ENCODE data around the gene LRRC75B. TPM values are rescaled to one million over a fixed set of nuclear protein-coding genes. Genes with fewer than 3 reads are reported as not detected.

The LRRC75B gene
- total RNA-seq, 1 experiment from 2014 or later: 18.1 TPM

- Histone ChIP-seq H4K91ac (ENCODE audit: insufficient read length, low read depth, low read length) (no peak overlapping the region), H3K9me3 (ENCODE audit: control insufficient read depth, low read depth, low read length) (no peaks in the 10 kb centered on the region), H3K79me1 (ENCODE audit: insufficient read depth, low read depth, low read length, poor library complexity, severe bottlenecking) (no peaks in the 10 kb centered on the region), H3K23ac (ENCODE audit: insufficient read length, low read depth, low read length) (no peak overlapping the region), H3K27me3 (ENCODE audit: insufficient read depth, low read length) (no peaks in the 10 kb centered on the region), H2BK12ac (ENCODE audit: insufficient read length, low read depth, low read length) (no peak overlapping the region), H2BK15ac (ENCODE audit: low read depth, low read length) (no peak overlapping the region), H3T11ph (ENCODE audit: low read length) (no peak overlapping the region), H4K5ac (ENCODE audit: insufficient read length, low read depth, low read length) (no peak overlapping the region), H3K79me2 (ENCODE audit: insufficient read depth, low read length) (no peaks in the 10 kb centered on the region), H3K4me1 (ENCODE audit: insufficient read depth, low read length) (no peaks in the 10 kb centered on the region), H2AFZ (ENCODE audit: low read length) (no peak overlapping the region), H3K14ac (ENCODE audit: insufficient read depth, low read length) (no peak overlapping the region), H4K8ac (replicated peaks; ENCODE audit: insufficient read length, low read depth, low read length) (no peak overlapping the region), H2AK5ac (ENCODE audit: insufficient read length, low read length) (no peak overlapping the region), H3K56ac (ENCODE audit: insufficient read length, low read depth, low read length) (no peak overlapping the region), H2BK120ac (ENCODE audit: low read depth, low read length, poor library complexity, severe bottlenecking) (no peak overlapping the region), H4K20me1 (ENCODE audit: control insufficient read depth, insufficient read depth, insufficient read length) (no peaks in the 10 kb centered on the region), H3K4me2 (ENCODE audit: insufficient read depth, insufficient read length, low read length) (no peak overlapping the region), H3K9ac (ENCODE audit: extremely low read depth, insufficient read length, low read length) (no peak overlapping the region), H2BK5ac (ENCODE audit: insufficient read length, low read length) (no peak overlapping the region), H3K18ac (ENCODE audit: insufficient read length, low read depth, low read length) (no peak overlapping the region), H2BK20ac (ENCODE audit: low read depth, low read length, poor library complexity, severe bottlenecking) (no peak overlapping the region), H3K4ac (ENCODE audit: low read depth, low read length) (no peak overlapping the region), H3K27ac (ENCODE audit: insufficient read length, low read depth, low read length) (no peak overlapping the region), H3K23me2 (ENCODE audit: insufficient read length, low read depth, low read length, poor library complexity, severe bottlenecking) (no peaks in the 10 kb centered on the region)
- DNase-seq: no peak
- Mint-ChIP-seq H3K4me3 (no peak overlapping the region), H3K27me3 (ENCODE audit: low read depth) (no peaks in the 10 kb centered on the region), H3K4me1 (no peaks in the 10 kb centered on the region), H3K36me3 (ENCODE audit: insufficient read depth in 1 of 3, low read depth in 3 of 3) (peaks cover 16 to 75% (median 67%) of the 10 kb centered on the region in 3 experiments; a peak in 6 of 7 replicates), H3K9me3 (no peaks in the 10 kb centered on the region), H3K27ac (no peak overlapping the region)
- no peak for TF ChIP-seq CTCF (conservative IDR thresholded peaks at IDR 0.05)
- WGBS (ENCODE audit: extremely low coverage, insufficient read length, low lambda C conversion rate): no CpG with 5 or more reads among the region's 7 CpGs
Measured at GRCh38 chr22:24543185-24543601, 49.7 kb downstream of the LRRC75B start.

All from H9 (cell line).